Spleen (tissue), 7 donors: ENCODE data around the gene TMC7.

ENCODE experiments used
- POLR2A ChIP-seq, 3 donors: fragments of 450-650 bp; IDR thresholded peaks; one replicate each; pipeline ENCODE4 v1.5.1; 2017; ENCODE audit warnings: antibody characterized with exemption in 3 of 3, mild to moderate bottlenecking in 1 of 3
- TF ChIP-seq, protein P1 (sequence below), 11 experiments: fragments of 200-600 bp in 7 of 11; fragments of 450-650 bp in 4 of 11; sonication (generic) in 4 of 11; IDR thresholded peaks in 8 of 11; conservative IDR thresholded peaks in 3 of 11; 1 replicate in 7 of 11; 2 replicates in 4 of 11; pipeline versions ENCODE4 v1.4.0 to v1.8.0; 2016 to 2021; ENCODE audit warnings: antibody characterized with exemption in 11 of 11, inconsistent platforms in 4 of 11, mild to moderate bottlenecking in 1 of 11
- donor health status: DM: no; HTN: no; CAD: no; lungs with moderate emphysema.
- donor health status: DM: no; HTN: no; CAD: no.
- donor health status: DM: no; HTN: no; CAD: no.

DNA sequence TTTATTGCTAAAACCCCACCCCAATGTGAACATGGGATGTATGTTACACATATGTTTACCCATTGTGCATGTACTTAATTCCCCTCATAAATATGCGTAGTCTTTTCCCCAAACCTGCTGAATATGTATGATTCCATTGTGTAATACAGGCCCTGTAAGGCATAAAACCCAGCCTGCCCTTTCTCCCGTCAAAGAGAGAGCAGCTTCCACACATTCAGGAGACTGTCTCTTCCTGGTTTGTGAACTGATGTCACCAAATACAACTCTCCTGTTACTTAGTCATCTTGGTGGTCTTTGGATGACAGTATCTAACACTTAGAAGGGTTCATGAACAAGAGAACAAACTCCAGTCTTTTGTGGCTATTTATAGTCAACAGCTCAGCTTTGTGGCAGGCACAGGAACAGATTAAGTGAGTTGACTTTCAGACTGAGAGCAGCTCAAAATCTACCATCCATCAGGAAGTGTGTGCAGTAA is 24.7 kb upstream of the TMC7 start:
- TF ChIP-seq, protein P1, sequence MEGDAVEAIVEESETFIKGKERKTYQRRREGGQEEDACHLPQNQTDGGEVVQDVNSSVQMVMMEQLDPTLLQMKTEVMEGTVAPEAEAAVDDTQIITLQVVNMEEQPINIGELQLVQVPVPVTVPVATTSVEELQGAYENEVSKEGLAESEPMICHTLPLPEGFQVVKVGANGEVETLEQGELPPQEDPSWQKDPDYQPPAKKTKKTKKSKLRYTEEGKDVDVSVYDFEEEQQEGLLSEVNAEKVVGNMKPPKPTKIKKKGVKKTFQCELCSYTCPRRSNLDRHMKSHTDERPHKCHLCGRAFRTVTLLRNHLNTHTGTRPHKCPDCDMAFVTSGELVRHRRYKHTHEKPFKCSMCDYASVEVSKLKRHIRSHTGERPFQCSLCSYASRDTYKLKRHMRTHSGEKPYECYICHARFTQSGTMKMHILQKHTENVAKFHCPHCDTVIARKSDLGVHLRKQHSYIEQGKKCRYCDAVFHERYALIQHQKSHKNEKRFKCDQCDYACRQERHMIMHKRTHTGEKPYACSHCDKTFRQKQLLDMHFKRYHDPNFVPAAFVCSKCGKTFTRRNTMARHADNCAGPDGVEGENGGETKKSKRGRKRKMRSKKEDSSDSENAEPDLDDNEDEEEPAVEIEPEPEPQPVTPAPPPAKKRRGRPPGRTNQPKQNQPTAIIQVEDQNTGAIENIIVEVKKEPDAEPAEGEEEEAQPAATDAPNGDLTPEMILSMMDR (IDR thresholded peaks at IDR 0.05 in 8 of 11, conservative IDR thresholded peaks at IDR 0.05 in 3 of 11), result no peak
- TF ChIP-seq POLR2A (IDR thresholded peaks at IDR 0.05), result no peak
